Left ventricle myocardium inferior (tissue), 1 donor: Measurements from ENCODE around the gene SAMD11. TPM values are rescaled to one million over a fixed set of nuclear protein-coding genes. Genes with fewer than 3 reads are reported as not detected.

ENCODE experiments used
- DNase-seq: peaks from one replicate; pipeline ENCODE4 v3.0.0-alpha.2; 2020
- H3K27ac ChIP-seq: fragments of 200-600 bp; replicated peaks from 2 replicates; pipeline ENCODE4 v1.8.0; 2021
- H3K27me3 ChIP-seq: fragments of 200-600 bp; 2 replicates; pipeline ENCODE4 v1.8.0; 2021; ENCODE audit warnings: low read depth
- H3K36me3 ChIP-seq: fragments of 200-600 bp; 2 replicates; pipeline ENCODE4 v1.8.0; 2021
- H3K4me1 ChIP-seq: fragments of 200-600 bp; 2 replicates; pipeline ENCODE4 v1.8.0; 2021
- H3K4me3 ChIP-seq: fragments of 200-600 bp; 2 replicates; pipeline ENCODE4 v1.8.0; 2021; ENCODE audit warnings: mild to moderate bottlenecking, moderate library complexity
- H3K9me3 ChIP-seq: fragments of 200-600 bp; replicated peaks from 2 replicates; pipeline ENCODE4 v1.8.0; 2021
- CTCF ChIP-seq: fragments of 200-600 bp; IDR thresholded peaks from 2 replicates; pipeline ENCODE4 v1.8.0; 2021; ENCODE audit warnings: antibody characterized with exemption, mild to moderate bottlenecking, borderline replicate concordance
- intact Hi-C: fragments of 100-400 bp; cut with micrococcal nuclease; formaldehyde crosslinking; loops from one replicate; pipeline ENCODE4 v1.11.0; 2022
- total RNA-seq: library from RNA; stranded (reverse); fragmentation: NEBNext Ultra II Directional; extraction: Animal tissue kit (Norgen Biotek cat#: 25700); gene quantifications from one replicate; pipeline ENCODE4 v1.2.1, GENCODE V29; 2021
- donor health status: DM: no; HTN: yes; CAD: no; lungs with severe emphysema.

The SAMD11 gene
- total RNA-seq, 1 donor from 2014 or later, result 2.4 TPM

GRCh38 chr1:964691-965525 is 41.2 kb downstream of the SAMD11 start:
- DNase-seq, result no peak
- Histone ChIP-seq H3K36me3 (peaks cover 7% of the 10 kb centered on the region), H3K27ac (no peak overlapping the region), H3K4me3 (no peak overlapping the region), H3K4me1 (peaks cover 35% of the 10 kb centered on the region), H3K9me3 (no peaks in the 10 kb centered on the region), H3K27me3 (peaks cover 27% of the 10 kb centered on the region)
- TF ChIP-seq CTCF, result no peak
- intact Hi-C loops, result no loop called here

DNA sequence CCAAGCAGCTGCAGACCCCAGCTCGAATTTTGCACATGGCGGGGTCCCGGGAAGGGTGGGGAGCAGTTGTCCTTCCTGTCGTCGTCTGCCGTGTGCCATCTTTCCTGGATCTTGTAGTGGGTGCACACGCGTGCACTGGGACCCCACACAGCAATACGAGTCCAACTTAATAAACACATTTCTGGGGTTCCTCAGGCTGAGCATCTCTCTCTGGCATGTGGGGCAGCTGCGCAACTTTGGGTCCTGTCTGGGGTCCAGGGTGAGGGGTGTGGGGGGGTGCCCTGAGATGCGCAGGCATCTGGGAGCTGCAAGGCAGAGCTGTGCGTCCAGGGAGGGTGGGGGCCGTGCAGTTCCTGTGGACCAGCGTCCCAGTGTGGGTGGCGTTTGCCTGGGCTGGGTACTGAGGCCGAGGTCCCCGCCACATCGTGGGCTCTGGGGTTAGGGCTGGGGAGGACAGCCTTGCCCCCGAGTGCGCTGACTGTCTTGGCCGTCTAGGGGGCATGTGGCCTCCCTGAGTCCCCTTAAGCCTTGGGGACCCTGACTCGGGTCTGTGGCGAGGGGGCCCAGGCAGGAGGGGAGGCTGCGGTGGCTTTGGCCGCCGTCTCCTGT is 41.9 kb downstream of the SAMD11 start:
- Histone ChIP-seq H3K4me3 (peak overlapping the region; percentile 76), H3K9me3 (no peaks in the 10 kb centered on the region), H3K27me3 (peaks cover 34% of the 10 kb centered on the region), H3K4me1 (peaks cover 29% of the 10 kb centered on the region), H3K36me3 (peaks cover 7% of the 10 kb centered on the region), H3K27ac (no peak overlapping the region)
- DNase-seq, result no peak
- intact Hi-C loops, result no loop called here
- TF ChIP-seq CTCF, result no peak

GRCh38 chr1:966135-966703 is 42.5 kb downstream of the SAMD11 start, which contains the start of gene PLEKHN1:
Gene PLEKHN1, plus strand, starts transcription at chr1:966482. Its CDS starts 50 bp downstream, at chr1:966532.
- no peaks in the 10 kb centered on the region for H3K9me3 ChIP-seq
- no peak for TF ChIP-seq CTCF
- H3K36me3 ChIP-seq, result peaks cover 7% of the 10 kb centered on the region
- DNase-seq, result no peak
- peaks cover 24% of the 10 kb centered on the region for H3K4me1 ChIP-seq
- intact Hi-C loops, result no loop called here
- no peak within 1 kb of the TSS for H3K27ac ChIP-seq
- H3K4me3 ChIP-seq, result peak within 1 kb of the TSS; percentile 76
- H3K27me3 ChIP-seq, result peaks cover 40% of the 10 kb centered on the region

GRCh38 chr1:966704-967300 is 43.1 kb downstream of the SAMD11 start:
- no peak overlapping the region for H3K27ac ChIP-seq
- intact Hi-C loops, result no loop called here

More at GRCh38 chr1:966704-967300, 43.1 kb downstream of the SAMD11 start:
- Histone ChIP-seq H3K27me3 (peaks cover 45% of the 10 kb centered on the region), H3K9me3 (no peaks in the 10 kb centered on the region), H3K4me3 (peak overlapping the region; percentile 76), H3K36me3 (peaks cover 7% of the 10 kb centered on the region), H3K4me1 (peaks cover 18% of the 10 kb centered on the region)
- TF ChIP-seq CTCF, result no peak
- no peak for DNase-seq
